C4-2B (cell line): ENCODE results near the gene CDK5RAP3.
"Not testable (repeated sequence)": the region's sequence is repeated elsewhere in the genome, so short reads cannot be mapped to it uniquely, and the experiment has no call there.

Experiments used
- H3K27ac ChIP-seq: fragments of 450-650 bp; 2 replicates; pipeline ENCODE4 v1.5.1; 2017
- ZFX ChIP-seq: fragments of 450-650 bp; IDR thresholded peaks from 2 replicates; pipeline ENCODE4 v1.6.1; 2017
- TF ChIP-seq, protein P1 (sequence below): fragments of 450-650 bp; conservative IDR thresholded peaks from 2 replicates; pipeline ENCODE4 v1.5.1; 2017; ENCODE audit warnings: mild to moderate bottlenecking

Gene CDK5RAP3

DNA sequence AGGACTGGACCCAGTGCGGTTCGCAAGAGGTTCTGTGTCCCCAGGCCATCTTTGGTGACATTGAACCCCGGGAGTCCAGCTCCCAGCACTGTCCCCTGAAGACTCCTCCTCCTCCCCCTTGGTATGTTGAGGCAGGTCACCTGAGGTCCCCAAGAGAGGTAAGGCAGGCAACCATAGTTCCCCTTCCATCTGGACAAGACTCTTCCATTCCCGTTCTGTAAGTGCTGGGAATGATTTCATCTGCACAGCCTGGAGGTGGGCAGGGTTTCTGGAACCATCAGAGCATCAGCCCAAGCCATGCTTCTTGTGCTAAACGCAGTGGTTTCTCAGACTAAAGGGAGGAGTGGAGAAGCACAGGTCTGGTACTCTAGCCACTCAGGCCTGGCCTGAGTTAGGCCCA is 41.7 kb downstream of the CDK5RAP3 start:
- no peak overlapping the region for H3K27ac ChIP-seq
- TF ChIP-seq ZFX = no peak
- TF ChIP-seq, protein P1, sequence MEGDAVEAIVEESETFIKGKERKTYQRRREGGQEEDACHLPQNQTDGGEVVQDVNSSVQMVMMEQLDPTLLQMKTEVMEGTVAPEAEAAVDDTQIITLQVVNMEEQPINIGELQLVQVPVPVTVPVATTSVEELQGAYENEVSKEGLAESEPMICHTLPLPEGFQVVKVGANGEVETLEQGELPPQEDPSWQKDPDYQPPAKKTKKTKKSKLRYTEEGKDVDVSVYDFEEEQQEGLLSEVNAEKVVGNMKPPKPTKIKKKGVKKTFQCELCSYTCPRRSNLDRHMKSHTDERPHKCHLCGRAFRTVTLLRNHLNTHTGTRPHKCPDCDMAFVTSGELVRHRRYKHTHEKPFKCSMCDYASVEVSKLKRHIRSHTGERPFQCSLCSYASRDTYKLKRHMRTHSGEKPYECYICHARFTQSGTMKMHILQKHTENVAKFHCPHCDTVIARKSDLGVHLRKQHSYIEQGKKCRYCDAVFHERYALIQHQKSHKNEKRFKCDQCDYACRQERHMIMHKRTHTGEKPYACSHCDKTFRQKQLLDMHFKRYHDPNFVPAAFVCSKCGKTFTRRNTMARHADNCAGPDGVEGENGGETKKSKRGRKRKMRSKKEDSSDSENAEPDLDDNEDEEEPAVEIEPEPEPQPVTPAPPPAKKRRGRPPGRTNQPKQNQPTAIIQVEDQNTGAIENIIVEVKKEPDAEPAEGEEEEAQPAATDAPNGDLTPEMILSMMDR = no peak

DNA sequence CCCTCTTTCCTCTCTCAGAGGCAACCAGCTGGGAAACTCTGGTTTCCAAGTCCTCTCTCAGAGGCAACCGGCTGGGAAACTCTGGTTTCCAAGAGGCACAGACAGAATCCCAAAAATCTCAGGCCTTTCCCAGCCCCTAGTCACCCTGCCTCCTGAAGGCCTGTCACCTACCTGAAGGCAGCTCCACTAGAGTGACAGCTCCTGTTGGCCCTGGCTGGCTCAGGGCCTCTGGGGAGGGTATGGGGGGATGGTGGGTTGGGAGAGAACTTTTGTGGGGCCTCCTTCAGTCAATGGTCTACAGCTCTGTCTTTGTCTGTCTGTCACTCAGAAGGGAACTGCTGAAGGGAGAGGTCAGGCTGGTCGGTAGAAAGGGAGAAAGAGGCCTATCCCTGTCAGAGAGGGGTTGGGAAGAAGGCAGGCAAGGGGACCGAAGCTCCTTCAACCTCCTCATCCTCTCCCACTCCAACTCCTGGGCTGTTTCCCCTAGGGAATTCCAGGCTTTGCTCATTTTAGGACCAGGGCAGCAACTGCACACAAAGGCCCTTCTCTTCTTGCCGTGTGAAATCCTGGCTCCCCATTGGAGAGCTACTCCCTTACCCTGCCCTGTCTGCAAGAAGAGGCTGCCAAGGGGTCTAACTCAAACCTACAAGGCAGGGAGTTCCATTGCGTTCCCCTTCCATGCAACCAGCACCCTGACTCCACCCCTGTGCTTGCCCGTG is 43.1 kb downstream of the CDK5RAP3 start:
- no peak for TF ChIP-seq ZFX
- TF ChIP-seq, protein P1 = no peak
- H3K27ac ChIP-seq = no peak overlapping the region

DNA sequence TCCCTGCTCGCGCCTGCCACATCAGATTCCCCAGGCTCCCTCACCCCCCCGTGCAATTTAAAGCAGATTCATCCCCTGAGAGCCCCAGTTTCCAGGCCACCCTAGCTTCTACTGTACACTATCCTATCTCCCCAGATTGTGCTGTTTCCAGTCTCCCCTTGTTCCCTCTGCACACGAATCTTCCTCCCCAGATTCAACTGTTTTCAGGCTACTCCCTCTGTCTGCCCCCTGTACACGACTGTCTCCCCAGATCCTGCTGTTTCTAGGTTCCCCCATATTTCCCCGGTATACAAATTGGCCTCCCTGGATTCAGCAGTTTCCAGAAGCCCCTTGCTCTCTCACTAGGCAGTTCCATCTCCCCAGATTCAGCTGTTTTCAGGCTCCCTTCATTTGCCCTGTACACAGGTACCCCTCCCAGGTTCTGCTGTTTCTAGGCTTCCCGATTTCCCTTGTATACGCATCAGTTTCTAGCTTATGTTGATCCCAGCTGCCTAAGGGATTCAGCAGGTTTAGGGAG is 43.7 kb downstream of the CDK5RAP3 start:
- H3K27ac ChIP-seq = no peak overlapping the region
- no peak for TF ChIP-seq ZFX
- TF ChIP-seq, protein P1 = no peak

DNA sequence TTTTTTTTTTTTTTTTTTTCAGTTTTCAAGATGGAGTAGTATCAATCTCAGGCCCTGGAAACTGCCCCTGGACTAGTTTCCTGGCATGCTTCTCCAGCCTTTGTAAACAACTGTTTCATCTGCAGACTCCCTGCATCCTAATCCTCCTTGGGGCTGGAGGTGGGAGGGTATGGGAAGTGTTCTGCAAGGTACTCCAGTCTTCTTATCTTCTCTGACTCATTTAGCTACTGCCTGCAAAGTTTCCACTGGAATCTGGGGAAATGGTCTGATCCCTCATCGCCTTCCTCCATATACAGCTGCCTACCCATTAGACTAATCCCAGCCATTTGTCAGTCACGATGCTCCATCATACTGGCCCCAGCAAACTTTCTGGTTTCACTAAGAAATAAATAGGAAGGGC is 45.2 kb downstream of the CDK5RAP3 start:
- TF ChIP-seq, protein P1 = no peak
- no peak for TF ChIP-seq ZFX
- no peak overlapping the region for H3K27ac ChIP-seq

DNA sequence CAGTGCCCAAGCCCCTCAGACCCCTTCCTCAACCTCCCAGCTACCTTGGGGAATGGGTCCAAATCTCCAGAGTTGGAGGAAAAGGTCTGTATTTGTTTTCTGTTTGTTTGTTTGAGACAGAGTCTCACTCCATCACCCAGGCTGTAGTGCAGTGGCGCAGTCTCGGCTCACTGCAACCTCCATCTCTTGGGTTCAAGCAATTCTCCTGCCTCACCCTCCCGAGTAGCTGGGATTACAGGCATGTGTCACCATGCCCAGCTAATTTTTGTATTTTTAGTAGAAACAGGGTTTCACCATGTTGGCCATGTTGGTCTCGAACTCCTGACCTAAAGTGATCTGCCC is 46.9 kb downstream of the CDK5RAP3 start:
- not testable (repeated sequence) for H3K27ac ChIP-seq

DNA sequence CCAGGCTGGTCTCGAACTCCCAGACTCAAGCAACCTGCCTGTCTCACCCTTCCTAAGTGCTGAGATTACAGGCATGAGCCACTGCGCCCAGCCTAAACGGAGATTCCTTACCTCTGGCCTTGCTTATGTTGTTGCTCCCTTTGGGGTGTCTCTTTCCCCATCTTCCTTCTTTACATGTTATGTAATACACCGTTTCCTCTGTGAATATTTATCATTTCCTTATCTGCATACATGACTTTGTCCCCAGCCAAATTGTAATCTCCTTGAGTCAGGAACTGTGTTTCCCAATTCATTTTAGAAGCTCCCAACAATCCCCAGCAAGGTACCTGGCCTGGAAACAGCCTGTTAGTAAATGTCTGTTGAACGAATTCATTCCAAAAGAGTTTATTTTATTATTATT is 51.0 kb downstream of the CDK5RAP3 start:
- no peak for TF ChIP-seq ZFX
- TF ChIP-seq, protein P1 = no peak
- no peak overlapping the region for H3K27ac ChIP-seq

DNA sequence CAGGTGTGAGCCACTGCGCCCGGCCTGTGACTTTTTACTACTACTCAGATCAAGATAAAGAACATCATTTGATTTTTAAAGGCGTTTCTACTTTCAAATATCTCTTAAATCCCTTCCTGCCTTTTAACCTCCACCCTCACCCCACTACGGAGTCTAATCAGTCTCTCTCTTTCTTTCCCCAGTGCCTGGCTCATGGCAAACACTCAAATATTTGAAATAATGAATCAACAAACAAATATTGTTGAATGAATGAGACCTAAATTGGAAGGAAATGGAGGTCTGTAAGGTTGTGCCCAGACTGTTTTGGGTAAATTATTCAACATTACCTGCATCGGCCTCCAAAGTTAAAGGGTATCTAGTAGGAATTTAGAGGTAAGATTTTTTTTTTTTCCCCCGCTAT is 52.0 kb downstream of the CDK5RAP3 start:
- TF ChIP-seq ZFX = no peak
- TF ChIP-seq, protein P1 = no peak
- no peak overlapping the region for H3K27ac ChIP-seq

DNA sequence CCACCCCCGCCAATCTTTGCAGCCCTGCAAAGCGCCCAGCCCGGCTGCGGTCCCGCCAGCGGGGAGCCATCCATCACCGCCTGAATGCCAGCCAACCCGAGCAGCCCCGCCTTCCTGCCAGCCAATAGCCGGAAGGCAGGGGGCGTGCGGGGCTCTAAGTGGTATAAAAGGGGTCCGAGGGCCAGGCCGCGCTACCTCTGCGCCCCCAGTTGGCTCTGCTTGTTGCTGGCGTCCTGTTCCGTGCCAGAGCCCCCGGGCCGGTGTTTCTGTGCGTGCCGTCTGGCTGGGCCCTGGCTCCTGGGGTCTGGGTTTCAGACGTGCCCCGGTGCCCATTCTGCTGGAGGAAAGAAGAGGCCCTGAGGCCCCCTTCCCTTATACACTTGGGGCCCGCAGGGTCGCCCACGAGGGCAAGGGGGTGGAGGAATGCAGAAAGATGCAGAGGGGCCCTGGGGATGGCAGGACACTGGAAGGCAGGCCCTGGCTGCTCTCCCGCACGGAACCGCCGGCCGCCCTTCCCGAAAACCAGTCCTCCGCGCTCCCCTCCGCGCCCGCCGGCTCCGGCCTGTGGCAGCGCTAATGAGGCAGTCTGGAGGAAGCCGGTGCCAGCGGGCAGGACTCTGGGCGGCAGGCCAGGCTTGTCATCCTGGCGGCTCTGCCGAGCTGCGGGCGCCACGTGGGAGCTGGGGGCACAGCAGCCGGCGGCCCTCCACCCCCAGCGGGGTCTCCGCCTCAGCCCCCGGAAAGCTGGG is 52.7 kb downstream of the CDK5RAP3 start:
- TF ChIP-seq ZFX = no peak
- TF ChIP-seq, protein P1 = peak; percentile 64
- H3K27ac ChIP-seq = peak overlapping the region; percentile 58
